Stimulated activated CD8-positive, alpha-beta memory T cell treated with anti-CD3 and anti-CD28 coated beads, Interleukin-12 subunit alpha, Interleukin-12 subunit beta, amount 100 ng/mL, for 1 hour (primary cell): Measurements from ENCODE around the gene COL4A1.
"Not testable (repeated sequence)": the region's sequence is repeated elsewhere in the genome, so short reads cannot be mapped to it uniquely, and the experiment has no call there.

Source experiments
- DNase-seq: peaks from one replicate; pipeline ENCODE4 v3.0.0-alpha.2; 2020; ENCODE audit warnings: low read depth

The COL4A1 gene

DNA sequence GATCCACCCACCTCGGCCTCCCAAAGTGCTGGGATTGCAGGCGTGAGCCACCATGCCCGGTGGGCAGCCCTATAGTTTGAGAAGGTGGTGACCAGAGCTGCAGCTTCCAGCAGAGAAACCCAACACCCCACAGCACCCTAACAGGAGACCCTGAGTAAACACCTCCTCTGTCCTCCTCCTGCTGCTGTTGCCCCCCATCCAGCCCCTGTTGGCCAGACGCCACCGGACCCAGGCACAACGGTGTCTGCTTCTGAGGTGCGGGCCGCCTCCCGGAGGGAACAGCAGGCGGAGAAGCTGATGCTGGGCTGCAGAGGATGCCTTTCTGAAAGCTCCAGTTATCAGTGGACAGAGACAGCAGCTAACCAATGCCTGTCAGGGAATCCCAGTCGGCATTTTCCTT is 175.5 kb downstream of the COL4A1 start:
- DNase-seq: no peak

DNA sequence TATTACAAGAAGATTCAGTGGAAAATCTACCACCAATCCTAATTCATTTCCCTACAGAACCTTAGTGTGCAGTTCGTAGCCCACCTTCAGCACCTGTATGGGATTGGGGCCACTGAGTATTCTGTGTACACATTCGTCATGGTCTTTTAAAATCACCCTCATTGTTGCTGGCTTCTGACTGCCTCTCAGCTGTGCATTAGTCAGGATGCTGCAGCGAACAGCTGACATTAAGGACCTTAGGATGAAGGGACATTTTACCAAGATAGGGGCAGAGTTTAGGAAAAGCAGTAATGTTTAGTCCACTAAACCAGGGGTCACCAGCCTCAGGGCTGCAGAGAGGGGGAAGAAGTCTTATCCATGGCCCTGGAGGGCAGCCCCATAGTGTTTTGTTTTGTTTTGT is 176.5 kb downstream of the COL4A1 start:
- DNase-seq: no peak

DNA sequence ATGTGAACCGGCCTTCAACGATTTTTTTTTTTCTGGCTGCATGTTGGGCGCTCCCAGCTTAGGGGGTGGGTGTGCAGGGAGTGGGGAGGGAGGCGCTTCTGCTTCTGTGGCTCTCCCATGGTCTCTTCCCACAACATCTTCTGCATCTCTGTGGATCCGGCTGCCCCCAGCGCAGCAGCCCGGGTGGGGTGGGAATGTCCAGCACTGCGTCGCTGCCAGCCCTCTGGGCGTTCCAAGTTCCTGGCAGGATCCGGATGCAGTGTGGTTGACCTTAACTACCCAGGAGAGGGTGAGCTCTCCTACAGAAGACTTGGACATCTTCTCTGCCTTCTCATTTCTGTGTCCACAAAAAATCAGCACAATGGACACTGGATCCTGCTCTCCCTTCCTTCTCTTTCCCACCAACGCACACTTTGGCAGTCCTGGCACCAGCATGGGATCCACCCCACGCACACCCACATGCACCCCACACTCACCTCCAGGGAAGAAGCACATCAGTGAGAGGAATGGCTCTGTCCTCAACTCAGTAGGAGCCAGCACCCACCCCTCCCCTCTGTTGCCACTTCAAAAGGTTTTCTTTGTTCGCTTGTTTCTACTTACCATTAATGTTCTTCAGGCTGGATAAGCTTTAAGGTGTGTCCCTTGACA is 177.3 kb downstream of the COL4A1 start:
- no peak for DNase-seq

DNA sequence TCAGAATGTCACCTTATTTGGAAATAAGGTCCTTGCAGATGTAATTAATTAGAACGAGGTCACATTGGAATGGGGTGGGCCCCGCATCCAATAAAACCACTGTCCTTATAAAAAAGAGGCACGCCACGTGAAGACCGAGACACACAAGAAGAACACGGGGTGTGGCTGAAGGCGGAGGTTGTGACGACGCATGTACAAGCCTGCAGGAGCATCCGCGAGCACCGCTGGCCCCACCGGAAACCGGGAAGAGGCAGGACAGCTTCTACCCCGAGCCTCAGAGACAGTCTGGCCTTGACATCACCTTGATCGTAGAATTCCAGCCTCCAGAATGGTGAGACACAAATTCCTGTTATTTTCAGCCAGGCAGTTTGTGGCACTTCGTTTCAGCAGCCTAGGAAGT is 177.9 kb downstream of the COL4A1 start:
- DNase-seq: no peak

DNA sequence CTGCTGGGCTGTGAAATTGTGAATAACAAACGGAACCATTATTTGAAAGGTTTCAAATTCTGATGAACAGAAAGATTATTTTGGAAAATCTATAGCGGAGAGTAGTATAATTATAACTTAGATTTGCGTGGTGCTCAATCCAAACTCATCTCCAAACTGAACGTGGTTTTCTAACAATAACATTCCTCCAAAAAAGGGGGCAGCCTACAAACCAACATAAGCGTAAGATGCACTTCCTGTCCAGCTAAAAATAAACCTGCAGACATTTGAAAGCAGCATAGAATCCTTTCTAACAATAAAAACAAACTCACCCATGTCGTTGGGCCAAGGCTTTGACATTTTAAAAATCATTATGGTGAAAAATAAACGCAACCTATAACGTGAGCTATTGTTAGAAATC is 178.4 kb downstream of the COL4A1 start:
- DNase-seq: no peak

DNA sequence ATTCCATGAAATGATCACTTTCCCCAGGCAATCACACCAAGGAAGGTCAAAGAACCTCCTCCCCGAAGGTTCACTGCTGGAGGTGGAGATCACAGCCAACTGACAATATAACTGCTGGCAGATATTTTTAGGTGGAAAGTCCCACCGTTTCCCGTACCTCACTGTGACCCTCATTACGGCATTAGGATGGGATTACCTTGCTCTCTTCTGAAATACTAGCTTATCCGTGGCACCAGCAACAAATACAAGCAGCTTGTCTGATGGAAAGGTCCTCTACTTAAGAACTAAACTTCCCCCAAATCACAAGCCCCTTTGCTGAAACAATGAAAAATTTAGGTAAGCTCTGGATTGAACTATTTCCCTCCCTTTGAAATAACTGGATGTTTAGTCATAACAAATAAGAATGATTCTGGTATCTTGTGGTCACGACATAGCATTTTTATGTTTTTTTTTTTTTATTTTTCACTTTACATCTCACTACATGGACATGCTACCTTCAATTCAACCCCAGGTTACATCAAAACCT is 178.9 kb downstream of the COL4A1 start:
- no peak for DNase-seq

DNA sequence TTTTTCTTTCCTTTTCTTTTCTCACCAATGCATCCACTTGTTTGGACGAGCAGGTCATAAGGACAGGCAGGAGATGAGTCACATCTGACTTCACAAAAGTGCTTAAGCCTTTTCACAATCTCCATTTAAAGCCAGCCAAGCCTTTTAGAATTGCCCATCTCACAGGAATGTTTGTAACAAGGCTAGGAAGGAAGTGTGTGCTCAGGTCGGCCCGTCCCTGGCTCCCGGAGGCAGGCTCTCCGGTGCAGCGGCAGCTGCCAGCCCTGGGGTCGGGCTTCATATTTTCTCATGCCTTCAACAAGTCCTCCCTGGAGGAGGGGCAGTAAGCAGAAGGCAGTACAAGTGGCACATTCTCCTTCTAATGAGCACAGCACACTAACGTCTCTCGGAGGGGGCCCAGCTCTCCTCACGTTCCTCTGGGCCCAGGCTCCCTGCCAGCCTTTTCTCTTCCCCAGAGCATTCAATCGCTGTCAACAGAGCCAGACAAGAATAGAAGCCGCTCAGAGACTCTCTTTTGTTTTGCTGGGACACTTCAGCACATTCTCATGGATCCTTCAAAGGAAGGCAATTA is 180.5 kb downstream of the COL4A1 start:
- no peak for DNase-seq

DNA sequence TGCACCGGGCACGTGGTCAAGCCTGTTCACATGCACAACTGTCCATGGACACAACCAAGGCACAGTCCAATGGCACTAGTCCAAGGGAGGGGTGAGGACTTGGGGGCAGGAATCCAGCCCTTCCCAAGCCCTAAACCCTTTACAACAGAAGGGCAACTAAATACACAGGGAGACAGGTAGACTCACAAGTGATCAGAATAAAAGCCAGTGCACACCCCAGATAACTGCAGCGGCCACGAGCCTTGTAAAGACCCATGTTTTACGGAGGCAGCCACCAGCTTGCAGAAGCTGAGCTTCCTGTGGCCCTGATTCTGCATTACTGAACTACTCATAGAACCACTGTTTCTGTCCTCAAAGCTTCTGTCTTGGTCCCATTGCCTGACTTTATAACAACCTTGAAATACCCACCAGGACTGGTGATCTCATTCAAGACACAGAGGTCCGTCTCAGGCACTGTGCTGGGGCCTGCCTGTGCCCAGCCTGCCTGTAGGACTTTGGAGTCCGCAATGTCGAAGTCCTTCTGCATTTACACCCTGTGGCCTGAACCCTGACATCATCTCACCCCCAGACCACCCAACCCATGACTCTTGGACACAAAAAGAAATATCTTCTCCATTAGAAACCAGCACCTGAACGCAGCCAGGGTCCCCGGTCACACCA is 181.2 kb downstream of the COL4A1 start:
- no peak for DNase-seq

DNA sequence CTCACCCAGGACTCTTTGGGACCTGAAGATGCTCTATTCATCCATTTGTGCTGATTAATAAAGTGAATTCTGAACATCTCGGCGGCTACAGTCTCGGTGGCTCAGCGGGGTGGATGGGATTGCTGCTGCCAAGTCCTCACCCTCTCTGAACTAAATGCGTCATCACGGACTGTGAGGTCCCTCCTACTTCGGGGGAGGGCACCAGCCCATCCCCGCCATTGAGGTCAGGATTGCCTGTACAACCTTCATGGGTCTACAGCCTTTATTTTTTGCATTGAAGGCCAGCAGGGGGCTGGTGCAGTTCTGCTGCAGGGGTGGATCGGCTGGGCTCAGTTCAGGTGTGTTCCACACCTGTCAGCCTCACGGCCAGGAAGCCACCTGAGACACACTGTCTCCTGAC is 181.8 kb downstream of the COL4A1 start:
- DNase-seq: no peak

DNA sequence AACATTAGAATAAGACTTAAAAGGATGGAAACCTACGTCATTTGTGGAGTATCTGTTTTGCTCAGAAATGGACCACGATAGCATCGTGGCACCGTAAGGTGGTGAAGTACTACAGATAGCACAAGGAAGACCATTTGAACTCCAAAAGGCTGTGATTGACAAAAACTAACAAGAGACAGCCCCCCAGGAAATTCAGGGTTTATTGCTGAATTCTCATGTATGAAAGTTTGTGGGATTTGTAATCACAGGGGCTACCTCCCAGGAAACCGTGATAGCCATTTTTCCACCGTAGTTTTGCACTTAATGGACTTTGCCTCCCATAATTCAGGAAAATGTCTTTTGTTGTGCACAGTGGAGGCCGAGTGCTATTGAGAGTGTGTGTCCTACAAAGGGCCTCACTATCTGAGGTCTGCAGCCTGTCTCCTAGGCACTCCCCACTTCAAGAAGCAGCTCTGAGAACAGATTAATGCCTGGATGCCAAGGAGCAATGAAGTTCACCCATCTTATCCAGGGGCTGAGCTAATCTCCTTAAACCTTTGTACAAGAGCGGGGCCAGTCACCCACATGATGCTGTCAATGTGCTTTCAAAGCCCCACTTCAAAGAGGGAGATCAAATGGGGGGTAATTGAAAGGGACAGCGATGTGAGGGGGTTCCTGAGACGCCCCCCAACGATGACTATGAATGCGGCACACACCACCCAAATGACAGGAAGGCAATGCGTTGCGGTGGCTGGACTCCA is 182.6 kb downstream of the COL4A1 start:
- no peak for DNase-seq

DNA sequence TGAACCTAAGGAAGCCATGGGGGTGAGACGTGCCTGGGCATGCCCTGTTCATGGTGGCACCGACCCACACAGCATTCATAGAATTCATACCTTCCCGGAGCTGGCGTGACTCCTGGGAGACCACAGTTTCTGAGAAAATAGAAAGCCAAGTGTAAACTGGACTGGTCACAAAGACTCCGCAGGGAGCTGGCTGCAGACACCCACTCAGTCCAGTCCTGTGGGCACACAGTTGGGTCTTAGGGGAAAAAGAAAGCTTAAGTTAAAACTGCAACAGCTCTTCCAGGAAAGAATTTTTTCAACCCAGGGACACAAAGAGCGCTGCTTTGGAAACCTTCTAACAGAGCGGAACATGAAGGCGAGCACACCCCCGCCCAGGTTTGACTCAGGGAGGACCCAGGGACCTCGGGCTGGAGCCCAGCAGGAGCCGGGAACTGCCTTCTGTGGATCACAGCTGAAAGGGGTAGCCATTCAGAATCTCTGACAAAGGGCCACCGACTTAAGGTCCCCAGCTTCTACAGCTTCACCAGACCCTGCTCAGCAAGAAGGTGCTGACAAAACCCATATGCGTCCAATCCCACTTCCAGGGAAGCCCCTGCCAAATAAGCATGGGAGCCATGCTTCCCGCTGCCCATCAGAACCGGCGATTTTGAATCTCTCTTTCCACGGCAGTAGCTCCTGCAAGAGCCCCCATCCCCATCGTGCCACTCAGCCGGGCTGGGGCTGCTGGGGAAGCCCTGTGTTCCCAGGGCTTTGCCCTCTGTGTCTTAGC is 183.7 kb downstream of the COL4A1 start:
- DNase-seq: no peak

DNA sequence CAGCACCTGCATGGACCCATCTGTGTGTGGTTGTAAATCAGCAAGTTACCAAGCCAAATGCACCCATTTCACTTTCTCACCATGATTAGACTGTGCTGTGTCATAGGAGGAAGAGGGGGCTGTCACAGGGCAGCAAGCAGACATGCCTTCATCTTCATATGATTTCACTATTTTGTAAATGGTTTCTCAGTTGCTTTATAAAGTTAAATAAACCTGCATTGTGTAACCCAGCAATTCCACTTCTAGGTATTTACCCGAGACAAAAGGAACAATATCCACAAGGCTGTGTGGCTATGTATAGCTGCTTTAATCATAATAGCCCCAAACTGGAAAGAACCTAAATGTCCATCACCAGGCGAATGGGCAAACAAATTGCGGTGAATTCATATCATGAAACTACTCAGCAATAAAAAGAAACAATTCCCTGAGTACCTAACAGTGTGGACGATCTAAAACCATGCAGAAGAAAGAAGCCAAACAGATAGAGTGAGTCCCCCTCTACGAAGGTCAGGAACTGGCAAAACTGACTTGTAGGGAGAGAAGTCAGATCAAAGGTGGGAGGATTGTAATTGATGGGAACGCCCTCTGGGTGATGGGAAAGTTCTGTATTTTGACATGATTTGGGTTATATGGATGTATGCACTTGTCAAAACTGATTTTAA is 185.4 kb downstream of the COL4A1 start:
- DNase-seq: no peak

DNA sequence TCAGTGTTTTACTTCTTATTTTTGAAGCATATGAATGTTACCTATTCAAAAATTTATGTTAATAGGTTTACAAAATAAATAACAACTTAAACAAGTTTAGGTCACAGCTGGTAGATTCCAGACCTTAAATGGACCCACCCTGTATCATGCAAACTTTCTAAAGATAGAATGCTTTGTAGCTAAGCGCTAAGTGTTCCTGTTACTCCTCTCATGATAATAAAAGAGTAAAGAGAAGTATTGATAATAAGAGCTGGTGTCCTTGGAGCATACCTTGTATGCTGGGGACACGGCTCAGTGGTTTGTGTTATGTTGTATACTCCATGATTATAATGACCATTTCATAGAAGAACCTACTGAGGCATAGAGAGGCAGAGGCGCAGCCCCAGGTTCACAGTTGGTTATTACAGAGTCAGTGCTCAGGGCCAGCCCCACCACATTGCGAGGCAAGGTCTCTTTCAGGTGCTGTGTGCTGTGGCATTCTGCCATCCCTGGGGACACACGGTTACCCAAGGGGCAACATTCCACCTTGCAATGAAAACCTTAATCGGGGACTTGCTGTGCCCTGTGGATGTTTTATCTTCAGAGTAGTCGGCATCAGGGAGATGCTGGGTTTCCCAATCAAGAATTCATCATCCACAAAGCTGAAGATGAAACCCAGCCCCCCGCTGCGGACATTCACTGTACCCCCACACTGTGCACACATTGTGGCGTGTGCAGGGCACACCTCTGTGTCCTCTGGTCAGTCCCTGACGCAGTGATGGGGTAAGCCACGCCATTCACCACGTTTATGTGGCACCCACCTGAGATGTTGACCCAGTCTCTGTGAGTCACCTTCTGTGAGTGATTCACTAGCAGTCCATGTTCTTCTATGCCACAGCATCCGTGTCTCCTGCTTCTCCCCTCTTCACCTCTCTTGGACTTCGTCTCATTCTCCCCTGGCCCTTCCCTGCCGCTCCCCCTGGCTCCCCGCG is 186.7 kb downstream of the COL4A1 start:
- DNase-seq: no peak

DNA sequence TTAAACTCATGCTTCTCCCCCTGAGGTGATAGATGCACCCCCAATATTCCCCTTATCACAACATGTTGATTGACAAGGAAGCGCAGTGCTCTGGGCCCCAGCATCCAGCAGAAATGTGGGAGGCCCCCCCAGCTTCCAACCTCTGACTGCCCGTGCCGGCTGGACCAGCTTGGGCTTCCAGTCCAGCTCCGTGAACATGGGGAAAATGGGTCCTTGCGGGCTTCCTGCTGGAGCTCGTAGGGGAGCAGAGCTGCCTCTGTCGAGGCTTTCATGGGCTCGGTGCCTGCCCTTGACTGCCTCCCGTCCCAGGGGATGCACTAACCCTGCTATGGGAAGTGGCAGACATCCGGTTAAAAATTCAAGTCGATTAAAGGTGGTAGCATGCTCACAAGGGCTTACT is 188.9 kb downstream of the COL4A1 start:
- no peak for DNase-seq

DNA sequence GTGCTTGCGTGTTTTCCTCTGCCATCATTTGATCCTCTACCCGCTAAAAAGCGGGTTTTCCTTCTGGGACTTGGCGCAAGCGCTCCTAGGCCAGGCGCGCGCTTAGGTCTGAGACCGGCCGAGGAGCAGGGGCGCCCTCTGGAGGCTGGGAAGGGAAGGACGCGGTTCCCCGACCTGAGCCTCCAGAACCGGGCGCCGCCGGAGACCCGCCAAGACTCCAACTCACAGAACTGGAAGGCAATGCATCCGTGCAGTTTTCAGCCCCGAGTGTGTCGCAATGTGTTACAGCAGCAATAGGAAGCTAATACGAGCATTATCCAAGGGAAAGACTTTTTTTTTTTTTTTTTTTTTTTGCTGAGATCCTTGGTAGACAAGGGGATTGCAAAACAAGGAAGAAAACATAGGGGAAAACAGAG is 190.9 kb downstream of the COL4A1 start:
- DNase-seq: no peak

DNA sequence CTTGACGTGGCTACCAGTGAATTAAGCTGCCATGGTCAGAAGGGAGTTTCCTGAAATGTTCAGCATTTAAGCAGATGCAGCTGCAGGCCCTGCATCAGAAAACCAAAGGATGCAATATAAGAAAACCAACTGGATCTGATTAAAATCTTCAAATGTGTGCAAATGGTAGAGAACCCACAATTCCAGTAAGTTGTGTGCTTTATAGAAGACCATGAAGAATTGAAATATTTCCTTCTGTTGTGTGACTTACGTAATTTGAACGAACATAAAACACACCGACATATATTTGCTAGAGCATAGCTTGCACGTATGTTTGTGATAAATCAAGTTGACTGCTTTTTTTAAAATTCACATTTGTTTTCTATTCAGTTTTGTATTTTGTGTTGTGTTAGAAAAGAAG is 191.4 kb downstream of the COL4A1 start:
- DNase-seq: no peak

DNA sequence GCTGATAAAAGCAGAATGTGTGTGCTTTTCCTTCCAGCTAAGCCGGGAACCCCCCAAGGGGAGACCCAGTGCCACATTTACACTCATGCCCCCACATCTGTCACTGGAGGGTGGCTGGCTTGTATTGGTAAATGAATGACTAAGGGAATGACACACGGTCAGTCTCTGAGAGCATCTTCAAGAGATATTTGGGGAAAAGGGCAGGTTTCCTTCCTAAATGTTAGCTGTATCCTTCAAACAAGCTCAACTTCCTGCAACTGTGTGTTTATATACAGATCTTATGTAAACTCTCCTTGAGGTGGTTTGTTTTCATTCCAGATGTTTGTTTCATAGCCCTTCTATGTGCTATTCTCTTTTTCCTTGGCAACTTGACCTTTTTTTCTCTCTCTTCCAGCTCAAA is 192.6 kb downstream of the COL4A1 start:
- no peak for DNase-seq

DNA sequence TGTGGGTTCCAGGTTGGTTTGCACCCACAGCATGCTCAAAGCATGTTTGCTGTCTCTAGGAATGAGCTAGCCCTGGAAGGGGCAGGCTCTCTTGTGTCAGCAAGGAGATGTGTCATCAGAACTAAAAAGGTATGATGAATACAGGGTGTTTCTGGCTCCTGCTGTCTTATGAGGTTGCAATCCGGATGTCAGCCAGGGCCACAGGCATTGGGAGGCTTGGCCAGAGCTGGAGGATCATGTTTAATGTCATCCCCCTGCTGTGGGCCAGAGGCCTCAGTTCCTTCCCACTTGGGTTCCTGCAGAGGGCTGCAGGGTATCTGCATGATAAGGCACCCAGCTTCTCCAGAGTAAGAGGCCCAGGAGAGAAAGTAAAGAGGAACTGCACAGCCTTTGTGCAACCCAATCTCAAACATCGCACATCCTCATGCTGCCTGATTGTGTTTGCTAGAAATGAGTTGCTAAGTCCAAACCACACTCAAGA is 193.6 kb downstream of the COL4A1 start:
- no peak for DNase-seq

DNA sequence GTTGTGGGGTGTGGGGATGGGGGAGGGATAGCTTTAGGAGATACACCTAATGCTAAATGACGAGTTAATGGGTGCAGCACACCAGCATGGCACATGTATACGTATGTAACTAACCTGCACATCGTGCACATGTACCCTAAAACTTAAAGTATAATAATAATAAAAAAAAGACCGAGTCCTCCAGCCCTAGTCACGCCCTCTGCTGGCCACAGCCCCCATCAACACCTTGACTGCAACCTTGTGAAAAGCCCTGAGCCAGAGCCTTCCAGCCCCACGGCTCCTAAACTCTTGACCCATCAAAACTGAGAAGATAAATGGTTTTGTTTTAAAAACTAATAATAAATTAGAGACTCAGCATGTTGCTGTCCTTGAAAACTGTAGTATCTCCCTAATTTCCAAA is 194.6 kb downstream of the COL4A1 start:
- not testable (repeated sequence) for DNase-seq

DNA sequence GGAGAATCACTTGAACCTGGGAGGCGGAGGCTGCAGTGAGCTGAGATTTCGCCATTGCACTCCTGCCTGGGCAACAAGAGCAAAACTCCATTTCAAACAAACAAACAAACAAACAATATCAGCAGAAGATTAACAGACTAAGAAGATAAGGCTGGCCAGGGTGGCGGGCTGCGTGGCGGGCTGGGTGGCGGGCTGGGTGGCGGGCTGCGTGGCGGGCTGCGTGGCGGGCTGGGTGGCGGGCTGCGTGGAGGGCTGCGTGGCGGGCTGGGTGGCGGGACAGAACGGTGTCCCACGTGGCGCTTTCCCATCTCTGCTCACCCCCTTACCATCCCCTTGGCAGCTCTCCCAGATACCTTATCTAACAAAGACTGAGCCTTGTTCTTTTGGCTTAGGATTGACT is 196.2 kb downstream of the COL4A1 start:
- DNase-seq: no peak
